HEK293 (cell line): ENCODE data around the gene CABP7.

Source experiments
- CTCF ChIA-PET: fragments of 350-600 bp; formaldehyde crosslinking; extraction: SDS; loops from one replicate; lab custom pipeline; 2021; ENCODE audit warnings: antibody characterized with exemption; lab: Yijun Ruan, JAX
- POLR2A ChIA-PET: fragments of 300-600 bp; formaldehyde crosslinking; extraction: SDS; loops from one replicate; lab custom pipeline; 2020; ENCODE audit warnings: antibody characterized with exemption, inconsistent platforms; lab: Yijun Ruan, JAX
- H3K27ac ChIP-seq: fragments of 200-500 bp; sonication (Bioruptor generic); 2 replicates; pipeline ENCODE4 v1.5.1; 2014; ENCODE audit warnings: low read depth, low read length, control low read depth, inconsistent platforms; ENCODE audit errors: extremely low read depth
- H3K36me3 ChIP-seq, 2 experiments: fragments of 200-500 bp in 1 of 2; sonication (Bioruptor generic) in 1 of 2; 1 replicate in 1 of 2; 2 replicates in 1 of 2; pipeline ENCODE4 v1.5.1; 2014 to 2017; ENCODE audit warnings: inconsistent platforms in 2 of 2, low read length in 2 of 2; ENCODE audit not compliant: control insufficient read depth in 2 of 2, insufficient read depth in 1 of 2
- H3K4me1 ChIP-seq: fragments of 200-500 bp; sonication (Bioruptor generic); 2 replicates; pipeline ENCODE4 v1.5.1; 2014; ENCODE audit warnings: mild to moderate bottlenecking, low read length, inconsistent platforms; ENCODE audit not compliant: control insufficient read depth, insufficient read depth
- H3K4me3 ChIP-seq: 2 replicates; pipeline ENCODE4 v1.5.1; 2011; ENCODE audit warnings: low read depth, mild to moderate bottlenecking, control low read depth, low read length, moderate library complexity
- H3K9me3 ChIP-seq: fragments of 200-500 bp; sonication (Bioruptor generic); 2 replicates; pipeline ENCODE4 v1.5.1; 2014; ENCODE audit warnings: low read depth, low read length, inconsistent platforms; ENCODE audit not compliant: control insufficient read depth, insufficient read depth
- BCL11A ChIP-seq: fragments of 450-650 bp; formaldehyde crosslinking; IDR thresholded peaks from 2 replicates; pipeline ENCODE4 v1.5.1; 2016; ENCODE audit warnings: low read depth, missing biosample characterization, missing genetic modification characterization
- GLIS1 ChIP-seq: fragments of 450-650 bp; formaldehyde crosslinking; IDR thresholded peaks from 2 replicates; pipeline ENCODE4 v1.5.1; 2016; ENCODE audit warnings: missing biosample characterization, missing genetic modification characterization
- REST ChIP-seq: fragments of 450-650 bp; formaldehyde crosslinking; IDR thresholded peaks from 2 replicates; pipeline ENCODE4 v1.5.1; 2016; ENCODE audit warnings: missing biosample characterization, missing genetic modification characterization
- ZFP69B ChIP-seq: fragments of 450-650 bp; formaldehyde crosslinking; IDR thresholded peaks from 2 replicates; pipeline ENCODE4 v1.5.1; 2016; ENCODE audit warnings: missing biosample characterization, missing genetic modification characterization
- ZIC2 ChIP-seq: fragments of 450-650 bp; formaldehyde crosslinking; IDR thresholded peaks from 2 replicates; pipeline ENCODE4 v1.5.1; 2016; ENCODE audit warnings: missing biosample characterization, missing genetic modification characterization
- ZNF26 ChIP-seq: fragments of 450-650 bp; formaldehyde crosslinking; IDR thresholded peaks from 2 replicates; pipeline ENCODE4 v1.5.1; 2016; ENCODE audit warnings: missing biosample characterization, missing genetic modification characterization
- ZNF600 ChIP-seq: fragments of 450-650 bp; formaldehyde crosslinking; IDR thresholded peaks from 2 replicates; pipeline ENCODE4 v1.5.1; 2016; ENCODE audit warnings: missing biosample characterization, missing genetic modification characterization
- ZNF692 ChIP-seq: fragments of 450-650 bp; formaldehyde crosslinking; IDR thresholded peaks from 2 replicates; pipeline ENCODE4 v1.5.1; 2016; ENCODE audit warnings: missing biosample characterization, missing genetic modification characterization

The CABP7 gene

GRCh38 chr22:29716814-29717545 lies 2.8 kb upstream of the CABP7 start:
- ChIA-PET CTCF (interaction anchor here (1.0 to 1.5 kb wide), 3 partner anchors 10 to 372 kb away, joined by 3 to 7 read pairs (median 3); no protein-coding TSS in a partner anchor), POLR2A (interaction anchor here (1.6 kb wide), 1 partner anchor 8 kb away, joined by 5 read pairs; no protein-coding TSS in a partner anchor)
- Histone ChIP-seq H3K36me3 (no peaks in the 10 kb centered on the region), H3K27ac (no peak overlapping the region), H3K4me3 (no peak overlapping the region), H3K9me3 (no peaks in the 10 kb centered on the region), H3K4me1 (no peaks in the 10 kb centered on the region)
- TF ChIP-seq BCL11A (tag by site-specific recombination) (no peak), REST (peak; percentile 97), ZFP69B (tag by site-specific recombination) (peak; percentile 94), ZIC2 (peak; percentile 49), ZNF692 (tag by site-specific recombination) (peak; percentile 93)

GRCh38 chr22:29717789-29718188 lies 2.0 kb upstream of the CABP7 start:
- H3K4me1 ChIP-seq: no peaks in the 10 kb centered on the region
- no peak overlapping the region for H3K4me3 ChIP-seq
- TF ChIP-seq ZNF26: no peak
- 0 out of 2 replicates have a peak, but pooled peaks have one; percentile 13 for TF ChIP-seq REST
- TF ChIP-seq ZNF600 (tag by site-specific recombination): 0 out of 2 replicates have a peak, but pooled peaks have one; percentile 15
- TF ChIP-seq ZIC2: peak; percentile 88
- TF ChIP-seq GLIS1 (tag by site-specific recombination): peak; percentile 99
- TF ChIP-seq, all 188 proteins: peak for 4
- ChIA-PET POLR2A (interaction anchor here (1.2 to 1.6 kb wide), 2 partner anchors 9 to 15 kb away, joined by 3 to 5 read pairs; no protein-coding TSS in a partner anchor), CTCF (interaction anchor here (0.6 to 1.5 kb wide), 4 partner anchors 9 to 371 kb away, joined by 3 to 7 read pairs (median 3); no protein-coding TSS in a partner anchor)
- H3K27ac ChIP-seq: no peak overlapping the region
- no peaks in the 10 kb centered on the region for H3K36me3 ChIP-seq
- H3K9me3 ChIP-seq: no peaks in the 10 kb centered on the region
